Left hindlimb (tissue), 1 donor: ENCODE data around the gene LSP1.

Experiments
- DNase-seq: peaks from one replicate; pipeline ENCODE4 v3.0.0-alpha.2; 2018

The LSP1 gene

DNA sequence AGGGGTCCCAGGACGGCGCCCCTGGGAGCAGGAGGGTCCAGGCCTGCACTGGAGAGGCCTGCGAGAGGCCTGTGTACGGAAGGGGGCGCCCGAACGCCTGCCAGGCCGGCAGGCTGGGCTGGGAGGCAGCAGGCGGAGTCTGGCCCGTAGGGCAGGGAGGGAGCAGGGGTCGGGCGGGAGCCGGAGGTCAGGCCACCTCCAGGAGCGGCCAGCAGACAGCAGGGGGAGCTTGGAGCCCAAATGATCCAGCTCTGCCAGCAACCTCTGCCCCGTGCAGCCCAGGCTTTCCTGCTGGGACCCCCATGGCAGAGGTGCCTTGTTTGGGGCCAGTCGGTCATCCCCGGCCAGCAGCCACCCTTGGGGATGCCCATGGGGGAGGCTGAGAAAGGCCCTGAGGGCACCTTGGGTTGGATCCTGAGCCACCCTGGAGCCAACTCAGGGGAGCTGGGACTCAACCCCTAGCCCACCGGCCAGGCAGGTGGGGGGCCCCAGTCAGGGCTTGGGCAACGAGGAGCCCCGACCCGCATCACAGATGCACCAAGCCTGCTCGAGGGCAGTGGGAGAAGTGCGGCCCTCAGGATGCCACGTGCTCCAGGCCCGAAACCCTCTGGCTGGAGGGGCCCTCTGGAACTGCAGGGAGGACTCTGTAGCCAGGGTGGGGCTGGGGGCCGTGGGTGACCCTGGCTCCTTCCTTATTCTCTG lies 27.7 kb upstream of the LSP1 start:
- peak; percentile 74 for DNase-seq

DNA sequence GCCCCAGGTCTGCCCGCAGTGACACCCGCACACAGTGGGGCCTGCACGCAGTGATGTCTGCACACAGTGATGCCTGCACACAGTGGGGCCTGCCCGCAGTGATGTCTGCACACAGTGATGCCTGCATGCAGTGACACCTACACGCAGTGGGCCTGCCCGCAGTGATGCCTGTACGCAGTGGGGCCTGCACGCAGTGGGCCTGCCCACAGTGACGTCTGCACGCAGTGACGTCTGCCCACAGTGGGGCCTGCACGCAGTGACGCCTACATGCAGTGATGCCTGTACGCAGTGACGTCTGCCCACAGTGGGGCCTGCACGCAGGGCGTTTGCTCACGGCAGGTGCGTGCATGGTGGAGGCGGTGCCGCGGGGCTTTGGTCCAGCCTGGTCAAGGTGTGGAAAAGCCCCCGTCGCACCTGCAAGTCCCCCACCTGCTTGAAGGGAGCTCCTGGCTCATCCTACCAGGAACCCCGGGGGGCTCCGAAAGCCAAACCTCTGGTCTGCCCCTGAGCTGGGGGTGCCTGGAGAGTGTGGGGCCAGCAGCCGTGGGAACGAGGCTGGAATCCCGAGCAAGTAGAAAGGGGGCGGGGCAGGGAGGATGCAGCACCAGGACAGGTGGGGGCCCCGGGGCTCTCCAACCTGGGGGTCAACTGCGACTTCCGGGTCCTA lies 27.0 kb upstream of the LSP1 start:
- DNase-seq = peak; percentile 27

DNA sequence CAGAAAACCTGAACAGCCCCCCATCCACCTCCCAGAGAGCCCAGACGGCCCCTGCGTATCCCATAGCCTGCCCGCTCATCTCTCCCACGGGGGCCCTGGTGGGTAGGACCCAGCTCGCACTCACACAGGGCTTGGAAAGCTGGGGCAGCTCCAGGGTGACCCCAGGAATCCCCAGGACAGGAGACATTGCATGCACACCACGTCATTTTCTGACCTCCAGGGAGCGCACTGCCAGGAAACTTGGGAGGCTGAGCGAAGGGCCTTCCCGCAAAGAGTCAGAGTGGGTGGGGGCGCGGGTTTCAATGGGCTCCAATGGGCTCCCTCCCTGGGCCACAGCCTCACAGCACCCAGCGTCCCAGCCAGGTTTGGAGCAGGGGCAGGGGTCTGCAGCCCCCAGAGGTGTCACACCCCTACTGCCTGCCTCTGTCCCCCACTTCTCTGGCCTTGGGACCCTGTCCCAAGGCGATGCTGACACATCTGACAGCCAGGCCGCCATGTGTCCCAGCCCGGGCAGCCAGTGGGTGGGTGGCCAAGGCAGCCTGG lies 26.3 kb upstream of the LSP1 start:
- DNase-seq = peak; percentile 82

DNA sequence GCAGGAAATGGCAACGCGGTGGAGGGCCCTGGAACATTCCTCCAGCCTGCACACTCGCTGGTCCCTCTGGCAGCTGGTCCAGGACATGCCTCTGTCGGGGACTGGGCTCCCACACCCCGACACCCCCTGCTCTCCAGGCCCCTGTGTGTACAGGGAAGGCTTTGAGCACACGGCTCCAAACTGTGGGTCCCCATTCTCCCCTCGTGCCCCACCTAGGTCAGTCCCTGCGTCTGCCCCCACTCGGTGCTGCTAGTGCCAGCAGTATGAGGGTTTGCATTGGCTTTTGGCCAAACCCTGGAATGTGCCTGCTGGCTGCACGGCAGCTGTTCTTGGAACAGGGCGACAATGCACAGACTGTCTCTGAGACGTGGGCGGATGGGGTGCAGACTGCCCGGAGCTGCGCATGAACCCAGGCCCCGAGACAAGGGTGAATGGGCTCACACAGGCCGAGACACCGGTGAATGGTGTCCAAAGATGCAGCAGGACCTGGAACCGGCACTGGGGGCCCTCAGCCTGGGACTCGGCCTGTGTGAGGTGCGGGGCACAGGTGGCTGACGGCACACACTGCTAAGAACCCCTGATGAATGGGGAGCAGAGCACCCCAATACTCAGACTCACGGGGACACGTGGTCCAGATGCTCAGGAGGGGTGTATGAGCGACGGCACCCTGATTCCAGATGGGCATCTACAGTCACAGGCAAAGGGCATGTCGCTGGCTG lies 25.6 kb upstream of the LSP1 start:
- DNase-seq = peak; percentile 93

DNA sequence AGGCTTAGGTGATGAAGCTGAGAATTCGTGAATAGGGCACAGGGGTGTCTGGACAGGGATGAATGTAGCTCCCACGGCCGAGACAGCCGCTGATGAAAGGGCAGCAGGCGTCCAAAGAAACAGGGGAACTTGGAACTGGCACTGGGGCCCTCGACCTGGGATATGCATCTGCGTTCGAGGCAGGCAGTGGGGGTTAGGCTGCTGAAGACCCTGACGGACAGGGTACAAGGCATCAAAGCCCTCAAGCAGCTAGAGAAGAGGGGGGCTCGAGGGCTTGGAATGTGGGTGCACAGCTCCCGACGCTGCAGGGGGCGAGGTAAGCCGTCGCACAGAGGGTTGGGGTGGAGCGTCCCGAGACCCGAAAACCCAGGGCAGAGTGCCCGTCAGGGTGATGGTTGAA lies 25.0 kb upstream of the LSP1 start:
- peak; percentile 23 for DNase-seq

- peak; percentile 26 for DNase-seq
These were observed 24.3 kb upstream of the LSP1 start for GRCh38 chr11:1828542-1828941.

- peak; percentile 49 for DNase-seq
These were observed 23.7 kb upstream of the LSP1 start for GRCh38 chr11:1829039-1829820.

DNA sequence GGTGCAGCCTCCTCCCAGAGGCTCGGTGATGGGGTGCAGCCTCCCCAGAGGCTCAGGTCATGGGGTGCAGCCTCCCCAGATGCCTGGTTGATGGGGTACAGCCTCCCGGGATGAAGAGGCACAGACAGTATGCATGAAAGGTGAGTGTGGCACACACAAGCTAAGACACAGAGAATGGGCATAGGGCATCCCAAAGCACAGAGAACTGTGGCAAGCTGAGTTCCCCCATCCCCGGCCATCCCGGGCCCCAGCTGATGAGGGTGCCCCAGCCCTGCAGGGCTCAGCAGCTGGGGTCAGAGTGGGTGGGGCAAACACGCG lies 22.9 kb upstream of the LSP1 start:
- DNase-seq = no peak

DNA sequence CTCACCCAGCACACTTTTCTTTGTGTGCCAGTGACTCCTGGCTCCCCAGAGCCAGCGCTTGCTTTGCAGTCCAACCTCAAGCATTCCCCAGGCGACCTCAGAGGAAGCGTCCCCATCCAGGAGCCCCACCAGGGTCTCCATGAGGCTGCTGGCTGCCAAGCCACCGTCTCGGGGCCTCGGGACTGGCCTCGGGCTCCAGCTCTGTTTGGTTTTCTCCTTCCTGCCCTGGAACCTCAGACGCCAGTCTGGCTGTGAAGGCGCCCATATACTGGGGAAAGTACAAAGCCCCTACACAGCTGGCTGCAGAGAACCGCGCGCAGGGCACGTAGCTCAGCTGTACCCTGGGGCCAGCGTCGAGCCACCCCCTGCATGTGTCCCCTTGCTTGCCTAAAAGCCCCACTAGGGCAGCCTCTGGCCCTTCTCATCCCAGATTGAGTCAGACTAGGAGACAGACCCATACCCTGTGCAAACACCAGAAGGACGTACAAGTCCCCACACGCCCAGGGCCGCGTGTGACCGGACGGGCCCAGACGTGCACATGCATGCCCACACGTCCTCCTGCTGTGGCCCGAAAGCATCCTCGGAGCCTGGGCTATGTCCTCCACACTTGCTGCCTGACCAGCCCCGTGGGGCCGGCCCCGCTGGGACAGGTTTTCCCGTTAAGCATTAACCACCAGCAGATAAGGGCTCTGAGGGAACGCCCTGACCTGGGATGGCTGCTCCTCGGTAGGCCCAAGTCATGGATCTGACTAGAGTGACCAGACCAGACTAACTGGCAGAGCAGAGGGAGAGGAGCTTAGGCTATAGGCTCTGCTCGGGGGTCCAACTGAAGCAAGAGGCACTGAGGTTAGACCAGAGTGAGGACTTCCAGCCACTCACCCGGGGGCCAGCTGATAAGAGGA lies 22.3 kb upstream of the LSP1 start:
- peak; percentile 76 for DNase-seq

DNA sequence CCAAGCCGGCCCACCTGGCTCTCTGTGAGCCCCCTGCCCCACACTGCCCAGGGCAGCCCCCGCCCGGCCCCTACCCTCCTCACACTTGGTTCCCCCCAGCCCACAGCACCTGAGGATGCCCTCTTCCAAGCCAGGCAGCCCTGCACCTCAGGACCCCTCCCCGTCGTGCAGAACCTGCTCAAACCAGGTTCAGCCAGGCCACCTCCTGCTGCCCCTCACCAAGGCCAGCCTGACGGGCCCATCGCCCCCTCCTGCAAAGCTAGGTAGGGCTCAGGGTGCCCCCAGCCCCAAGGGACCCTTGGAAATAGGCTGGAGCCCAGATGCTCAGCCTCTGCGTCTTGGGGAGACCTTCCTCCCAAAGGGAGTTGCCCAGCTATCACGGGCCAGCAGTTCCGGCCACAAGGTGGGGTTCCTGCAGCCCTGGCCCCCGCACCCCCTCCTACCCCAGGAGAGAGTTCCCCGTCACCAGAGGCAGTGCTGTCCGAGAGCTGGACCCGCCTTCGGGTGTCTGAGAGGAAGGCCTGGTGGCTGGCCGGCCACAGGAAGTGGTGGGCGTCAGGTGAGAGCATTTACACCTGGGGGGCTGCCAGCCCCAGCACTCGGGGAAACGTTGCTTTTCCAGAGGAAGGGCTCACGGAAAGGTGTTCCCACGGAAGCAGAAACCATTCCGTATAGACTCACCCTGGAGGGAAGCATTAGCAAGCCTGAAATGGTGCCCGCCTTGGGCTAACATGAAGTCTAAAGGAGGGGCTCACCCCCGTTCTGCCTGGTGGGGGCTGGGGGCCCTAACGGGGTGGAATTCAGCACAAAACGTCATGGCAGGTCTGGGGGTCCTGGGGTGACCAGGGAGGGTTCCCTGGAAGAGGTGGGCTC lies 21.3 kb upstream of the LSP1 start:
- peak; percentile 32 for DNase-seq

- peak; percentile 49 for DNase-seq
These were observed 20.5 kb upstream of the LSP1 start for GRCh38 chr11:1832211-1832919.

DNA sequence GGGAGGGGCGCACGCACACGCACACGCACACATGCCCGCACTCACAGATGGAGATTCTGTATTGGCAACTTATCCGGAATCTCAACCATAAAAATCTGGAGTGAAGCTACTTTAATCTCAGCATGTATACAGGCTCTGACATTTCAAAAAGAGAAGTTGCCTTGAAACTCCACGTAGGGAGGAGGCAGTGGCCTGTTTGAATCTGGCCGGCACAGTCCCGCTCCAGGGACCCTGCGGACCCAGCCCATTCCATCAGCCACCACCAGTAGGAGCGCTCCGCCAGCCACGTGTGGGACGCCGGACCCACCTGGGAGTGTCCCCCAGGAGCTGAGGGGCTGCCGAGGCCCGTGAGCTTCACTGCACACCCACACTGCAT lies 20.0 kb upstream of the LSP1 start:
- DNase-seq = peak; percentile 38

- DNase-seq = peak; percentile 30
These were observed 18.7 kb upstream of the LSP1 start for GRCh38 chr11:1834062-1834610.

GRCh38 chr11:1834779-1835670 lies 17.9 kb upstream of the LSP1 start, which contains the start of gene SYT8:
Gene SYT8 (plus strand): TSS chr11:1834990. CDS start chr11:1835106, 116 bp downstream.
- DNase-seq = peak; percentile 45

DNA sequence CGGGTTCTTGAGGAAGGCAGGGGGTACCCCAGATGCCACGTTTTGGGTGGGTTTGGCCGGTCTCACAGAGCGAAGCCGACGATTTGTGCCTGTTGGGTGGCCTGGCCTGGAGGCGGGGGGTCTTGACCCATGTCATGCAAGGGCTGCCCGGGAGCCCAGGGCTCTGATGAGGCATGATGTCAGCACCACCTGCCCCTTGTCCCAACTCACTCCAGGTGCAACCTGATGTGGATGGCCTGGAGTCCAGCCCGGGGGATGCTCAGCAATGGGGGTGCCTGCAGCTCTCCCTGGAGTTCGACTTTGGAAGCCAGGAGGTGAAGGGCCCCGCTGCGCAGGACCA lies 17.2 kb upstream of the LSP1 start:
- no peak for DNase-seq

- peak; percentile 32 for DNase-seq
These were observed 16.6 kb upstream of the LSP1 start for GRCh38 chr11:1836011-1836945.

DNA sequence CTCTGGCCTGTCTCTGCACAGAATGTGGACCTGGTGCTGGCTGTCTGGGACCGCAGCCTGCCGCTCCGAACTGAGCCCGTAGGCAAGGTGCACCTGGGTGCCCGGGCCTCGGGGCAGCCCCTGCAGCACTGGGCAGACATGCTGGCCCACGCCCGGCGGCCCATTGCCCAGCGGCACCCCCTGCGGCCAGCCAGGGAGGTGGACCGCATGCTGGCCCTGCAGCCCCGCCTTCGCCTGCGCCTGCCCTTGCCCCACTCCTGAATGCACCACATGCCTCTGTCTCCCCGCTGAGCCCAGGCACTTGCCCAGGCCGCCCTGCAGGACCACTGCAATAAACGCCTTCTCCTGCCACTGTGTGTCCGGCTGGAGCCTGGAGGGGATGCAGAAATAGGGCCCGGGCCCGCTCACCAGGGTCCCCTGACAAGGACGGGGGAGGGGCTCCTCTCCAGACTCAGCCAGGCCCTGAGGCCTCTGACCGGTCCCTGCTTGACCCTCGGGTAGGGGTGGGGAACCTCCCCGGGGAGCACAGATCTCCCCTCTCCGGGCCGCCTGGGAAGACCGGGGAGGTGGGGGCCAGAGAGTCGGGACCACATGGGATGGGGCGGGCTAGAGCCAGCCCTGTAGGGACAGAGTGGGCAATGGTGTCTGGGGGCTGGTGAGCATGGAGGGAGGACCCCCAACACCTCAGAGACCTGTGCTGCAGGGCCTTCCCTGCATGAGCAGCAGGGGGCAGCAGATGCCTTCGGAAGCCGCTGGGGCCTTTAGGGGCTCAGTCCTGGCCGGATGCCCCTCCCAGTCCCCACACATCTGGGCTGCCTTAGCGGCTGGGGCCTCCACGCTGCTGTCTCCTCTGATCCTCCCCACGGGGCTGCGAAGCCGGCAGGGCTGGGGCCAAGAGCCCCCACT lies 15.5 kb upstream of the LSP1 start:
- DNase-seq = peak; percentile 90
